Measurements from ENCODE around the gene DNAJC15.

DNA sequence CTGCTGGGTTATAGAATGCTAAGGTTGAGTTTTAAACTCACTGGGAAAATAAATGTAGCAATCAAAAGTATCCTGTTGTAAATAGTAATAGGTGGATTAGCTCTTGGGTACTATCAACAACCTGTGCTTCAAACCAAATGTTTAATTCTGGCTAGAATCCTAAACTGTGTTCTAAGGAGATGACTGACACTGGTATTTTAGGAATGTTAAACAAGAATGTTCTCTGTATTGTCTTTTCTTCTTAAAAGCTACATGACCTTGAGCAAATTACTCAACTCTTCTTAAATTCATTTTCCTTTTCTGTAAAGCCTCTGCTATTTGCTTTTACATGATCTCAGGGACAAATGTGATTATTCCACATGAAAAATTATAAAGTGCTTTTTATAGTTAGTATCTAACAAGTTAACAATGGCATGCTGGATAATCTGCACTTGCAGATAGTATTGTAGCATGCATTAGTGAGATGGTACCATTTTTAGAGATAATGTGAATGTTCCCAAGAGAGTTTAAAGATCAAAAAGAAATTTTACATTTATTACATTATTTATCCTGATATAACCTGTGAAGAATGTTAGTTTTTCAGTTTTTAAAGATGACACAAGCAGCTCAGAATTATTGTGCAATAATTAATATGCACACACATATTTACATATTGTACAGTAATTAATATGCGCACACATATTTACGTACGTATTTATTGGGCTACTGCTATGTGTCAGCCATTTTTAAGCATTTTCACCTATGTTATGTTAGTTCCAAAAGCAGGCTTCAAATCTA, 17.7 kb upstream of the DNAJC15 start:
- TF ChIP-seq, protein P1, sequence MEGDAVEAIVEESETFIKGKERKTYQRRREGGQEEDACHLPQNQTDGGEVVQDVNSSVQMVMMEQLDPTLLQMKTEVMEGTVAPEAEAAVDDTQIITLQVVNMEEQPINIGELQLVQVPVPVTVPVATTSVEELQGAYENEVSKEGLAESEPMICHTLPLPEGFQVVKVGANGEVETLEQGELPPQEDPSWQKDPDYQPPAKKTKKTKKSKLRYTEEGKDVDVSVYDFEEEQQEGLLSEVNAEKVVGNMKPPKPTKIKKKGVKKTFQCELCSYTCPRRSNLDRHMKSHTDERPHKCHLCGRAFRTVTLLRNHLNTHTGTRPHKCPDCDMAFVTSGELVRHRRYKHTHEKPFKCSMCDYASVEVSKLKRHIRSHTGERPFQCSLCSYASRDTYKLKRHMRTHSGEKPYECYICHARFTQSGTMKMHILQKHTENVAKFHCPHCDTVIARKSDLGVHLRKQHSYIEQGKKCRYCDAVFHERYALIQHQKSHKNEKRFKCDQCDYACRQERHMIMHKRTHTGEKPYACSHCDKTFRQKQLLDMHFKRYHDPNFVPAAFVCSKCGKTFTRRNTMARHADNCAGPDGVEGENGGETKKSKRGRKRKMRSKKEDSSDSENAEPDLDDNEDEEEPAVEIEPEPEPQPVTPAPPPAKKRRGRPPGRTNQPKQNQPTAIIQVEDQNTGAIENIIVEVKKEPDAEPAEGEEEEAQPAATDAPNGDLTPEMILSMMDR (IDR thresholded peaks at IDR 0.05): no peak
- no peak for TF ChIP-seq POLR2A (IDR thresholded peaks at IDR 0.05)

Data from lower leg skin (tissue), 3 donors.